Panc1 (cell line): ENCODE measurements around the gene GMPPA. TPM values are rescaled to one million over a fixed set of nuclear protein-coding genes. Genes with fewer than 3 reads are reported as not detected.

Experiments
- ATAC-seq: fragments of 200-7000 bp; cut with Tn5 transposase; 2 replicates; pipeline ENCODE4 v1.9.1; 2020; ENCODE audit warnings: mild to moderate bottlenecking, moderate library complexity
- BruUV-seq: library from RNA; stranded (reverse); fragments of 400-500 nt; replicated peaks from 2 replicates; lab custom pipeline; 2021; lab: Mats Ljungman, UMichigan
- CTCF ChIA-PET: fragments of 300-600 bp; sonication (Branson Sonifier 250); formaldehyde crosslinking; loops from one replicate; lab custom pipeline; 2022; ENCODE audit warnings: antibody characterized with exemption; lab: Charles Lee
- POLR2A ChIA-PET: fragments of 300-600 bp; sonication (Branson Sonifier 250); formaldehyde crosslinking; loops from one replicate; lab custom pipeline; 2022; ENCODE audit warnings: antibody characterized with exemption; lab: Charles Lee
- DNase-seq: peaks from one replicate; pipeline ENCODE4 v3.0.0-alpha.2; 2010; ENCODE audit warnings: low read depth, low spot score
- H3K27ac ChIP-seq: 2 replicates; pipeline ENCODE4 v1.5.1; 2011; ENCODE audit warnings: mild to moderate bottlenecking, low read length, inconsistent platforms
- H3K27me3 ChIP-seq: fragments of 200-500 bp; sonication (Bioruptor generic); 2 replicates; pipeline ENCODE4 v1.6.0; 2014; ENCODE audit warnings: low read length, inconsistent platforms; ENCODE audit not compliant: control insufficient read depth, insufficient read depth
- H3K36me3 ChIP-seq: fragments of 200-500 bp; sonication (Bioruptor generic); 2 replicates; pipeline ENCODE4 v1.5.1; 2014; ENCODE audit warnings: inconsistent platforms, mild to moderate bottlenecking, low read length, moderate library complexity; ENCODE audit not compliant: control insufficient read depth, insufficient read depth
- H3K4me1 ChIP-seq: 2 replicates; pipeline ENCODE4 v1.5.1; 2011; ENCODE audit warnings: inconsistent platforms, mild to moderate bottlenecking, low read length, moderate library complexity; ENCODE audit not compliant: control insufficient read depth, insufficient read depth
- H3K4me3 ChIP-seq, 2 experiments: 2 replicates each; pipeline ENCODE4 v1.5.1; 2011 to 2012; ENCODE audit warnings: low read depth in 2 of 2, low read length in 2 of 2, mild to moderate bottlenecking in 2 of 2, inconsistent platforms in 1 of 2, moderate library complexity in 1 of 2
- H3K9me3 ChIP-seq: fragments of 200-500 bp; sonication (Bioruptor generic); 2 replicates; pipeline ENCODE4 v1.5.1; 2014; ENCODE audit warnings: low read depth, mild to moderate bottlenecking, inconsistent platforms, low read length, moderate library complexity; ENCODE audit not compliant: control insufficient read depth, insufficient read depth
- CTCF ChIP-seq: fragments of 450-650 bp; IDR thresholded peaks from 2 replicates; pipeline ENCODE4 v1.5.1; 2017; ENCODE audit warnings: mild to moderate bottlenecking
- POLR2AphosphoS5 ChIP-seq: IDR thresholded peaks from 2 replicates; pipeline ENCODE4 v1.6.1; 2012; ENCODE audit warnings: mild to moderate bottlenecking, low read depth, low read length, moderate library complexity
- REST ChIP-seq, 2 experiments: IDR thresholded peaks; 2 replicates each; pipeline ENCODE4 v1.6.1; 2011 to 2012; ENCODE audit warnings: low read depth in 2 of 2, control low read depth in 1 of 2, low read length in 1 of 2, mild to moderate bottlenecking in 1 of 2, moderate library complexity in 1 of 2; ENCODE audit not compliant: insufficient read depth in 1 of 2
- SIN3A ChIP-seq: IDR thresholded peaks from 2 replicates; pipeline ENCODE4 v1.6.1; 2012; ENCODE audit warnings: low read depth, mild to moderate bottlenecking, low read length, moderate library complexity, borderline replicate concordance; ENCODE audit not compliant: insufficient read depth
- TCF7L2 ChIP-seq: IDR thresholded peaks from 2 replicates; pipeline ENCODE4 v1.6.1; 2011; ENCODE audit warnings: mild to moderate bottlenecking, low read depth, low read length, inconsistent platforms
- in situ Hi-C: cut with HindIII; loops from 2 replicates; pipeline ENCODE4 v1.10.0; 2016; ENCODE audit warnings: low sequenced_read_pairs, low pct_unique_long_range_greater_than_20kb
- intact Hi-C: fragments of 100-400 bp; cut with micrococcal nuclease; formaldehyde crosslinking; loops from one replicate; pipeline ENCODE4 v1.10.0; 2022; ENCODE audit not compliant: unreplicated experiment
- total RNA-seq: library from RNA; stranded (reverse); gene quantifications from one replicate; pipeline ENCODE4 v1.2.1, GENCODE V29; 2021; ENCODE audit not compliant: unreplicated experiment

Gene GMPPA
- total RNA-seq, 1 experiment from 2014 or later, result 66.2 TPM

GRCh38 chr2:219477815-219478214 is 20.9 kb upstream of the GMPPA start:
- POLR2A ChIA-PET, result interaction anchor here (0.7 kb wide), 1 partner anchor 7 kb away, joined by 7 read pairs; no protein-coding TSS in a partner anchor
- intact Hi-C loops (loop anchor here (5.0 kb wide), 1 partner anchor 49 kb away; no protein-coding TSS in a partner anchor), in situ Hi-C loops (no loop called here)
- CTCF ChIA-PET, result no interaction called here
- BruUV-seq, result no TSS peak
- Histone ChIP-seq H3K9me3 (no peaks in the 10 kb centered on the region), H3K36me3 (no peaks in the 10 kb centered on the region), H3K27ac (no peak overlapping the region), H3K4me3 (no peak overlapping the region), H3K27me3 (no peaks in the 10 kb centered on the region), H3K4me1 (no peaks in the 10 kb centered on the region)
- TF ChIP-seq TCF7L2 (no peak), POLR2AphosphoS5 (no peak), SIN3A (no peak), REST (IDR thresholded peaks at IDR 0.05; ENCODE audit: insufficient read depth in 1 of 2, low read depth in 2 of 2, low read length in 1 of 2) (no peak), CTCF (no peak)
- DNase-seq, result no peak
- no peak for ATAC-seq

- POLR2A ChIA-PET, result no interaction called here
- CTCF ChIA-PET, result interaction anchor here (1.0 kb wide), 1 partner anchor 17 kb away, joined by 4 read pairs; no protein-coding TSS in a partner anchor
- intact Hi-C loops (loop anchor here (5.0 kb wide), 1 partner anchor 48 kb away; no protein-coding TSS in a partner anchor), in situ Hi-C loops (no loop called here)
- no peaks in the 10 kb centered on the region for H3K9me3 ChIP-seq
- no peak for TF ChIP-seq REST (IDR thresholded peaks at IDR 0.05; ENCODE audit: insufficient read depth in 1 of 2, low read depth in 2 of 2, low read length in 1 of 2)
- no peak for TF ChIP-seq SIN3A
- TF ChIP-seq TCF7L2, result no peak
- no peak for TF ChIP-seq POLR2AphosphoS5
- no peak for TF ChIP-seq CTCF
- no TSS peak for BruUV-seq
- no peak overlapping the region for H3K27ac ChIP-seq
- no peaks in the 10 kb centered on the region for H3K36me3 ChIP-seq
- ATAC-seq, result no peak
- DNase-seq, result no peak
- no peak overlapping the region for H3K4me3 ChIP-seq
- no peaks in the 10 kb centered on the region for H3K27me3 ChIP-seq
- no peaks in the 10 kb centered on the region for H3K4me1 ChIP-seq
Measured at GRCh38 chr2:219478916-219479315, 19.8 kb upstream of the GMPPA start.
